SKM-1 (cell line): ENCODE measurements around the gene RDX.

ENCODE experiments used
- DNase-seq: peaks from one replicate; lab custom pipeline; 2025; ENCODE audit not compliant: unreplicated experiment; lab: John Stamatoyannopoulos, UW

The RDX gene

GRCh38 chr11:110174645-110175310 is 121.6 kb downstream of the RDX start:
- DNase-seq, result no peak

GRCh38 chr11:110173811-110174644 is 122.4 kb downstream of the RDX start:
- DNase-seq, result no peak

DNA sequence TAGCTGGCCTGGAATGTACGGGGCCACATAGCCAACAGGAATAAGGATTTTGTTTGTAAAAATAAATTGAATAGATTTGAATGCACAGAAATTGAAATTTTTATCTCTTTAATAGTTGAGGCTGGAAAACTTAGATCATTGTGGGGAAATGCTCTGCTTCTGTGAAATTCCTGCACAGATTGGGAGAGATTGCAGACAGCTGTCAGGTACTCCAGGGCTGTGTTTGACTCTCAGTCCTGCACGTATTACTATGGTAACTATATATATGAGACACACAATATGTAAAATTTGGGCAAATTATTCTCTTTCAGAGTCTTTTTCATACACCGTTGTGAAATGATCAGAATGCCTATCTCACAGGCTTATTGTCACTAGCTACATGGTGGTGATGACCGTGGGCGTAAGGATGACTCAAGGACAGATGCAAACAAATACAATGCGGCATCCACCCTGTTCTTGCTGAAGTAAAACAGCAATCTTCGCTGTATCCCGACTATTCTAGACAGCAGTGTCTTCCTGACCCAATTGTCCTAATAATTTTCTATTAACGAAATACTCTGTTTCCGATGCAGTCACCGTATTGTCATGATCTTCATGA is 123.8 kb downstream of the RDX start:
- DNase-seq, result no peak

GRCh38 chr11:110169738-110170137 is 126.7 kb downstream of the RDX start:
- DNase-seq, result no peak

GRCh38 chr11:110168033-110168803 is 128.2 kb downstream of the RDX start:
- no peak for DNase-seq

- no peak for DNase-seq
Observed at GRCh38 chr11:110165039-110165925, 131.1 kb downstream of the RDX start.

- DNase-seq, result no peak
Observed at GRCh38 chr11:110162216-110162615, 134.2 kb downstream of the RDX start.

DNA sequence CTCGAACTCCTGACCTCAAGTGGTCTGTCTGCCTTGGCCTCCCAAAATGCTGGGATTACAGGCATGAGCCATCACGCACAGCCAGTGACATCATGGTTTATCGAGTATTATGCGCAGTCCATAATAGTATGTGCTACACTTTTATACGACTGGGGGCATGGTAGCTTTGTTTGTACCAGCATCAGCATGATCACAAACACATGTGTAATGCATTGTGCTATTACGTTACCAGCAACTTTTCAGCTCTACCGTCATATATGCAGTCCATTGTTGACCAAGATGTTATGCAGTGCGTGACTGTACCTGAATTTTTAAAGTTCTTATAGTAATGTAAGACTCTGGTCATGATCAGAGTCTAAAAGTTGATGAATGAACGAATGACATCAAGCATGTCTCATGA is 135.4 kb downstream of the RDX start:
- no peak for DNase-seq

DNA sequence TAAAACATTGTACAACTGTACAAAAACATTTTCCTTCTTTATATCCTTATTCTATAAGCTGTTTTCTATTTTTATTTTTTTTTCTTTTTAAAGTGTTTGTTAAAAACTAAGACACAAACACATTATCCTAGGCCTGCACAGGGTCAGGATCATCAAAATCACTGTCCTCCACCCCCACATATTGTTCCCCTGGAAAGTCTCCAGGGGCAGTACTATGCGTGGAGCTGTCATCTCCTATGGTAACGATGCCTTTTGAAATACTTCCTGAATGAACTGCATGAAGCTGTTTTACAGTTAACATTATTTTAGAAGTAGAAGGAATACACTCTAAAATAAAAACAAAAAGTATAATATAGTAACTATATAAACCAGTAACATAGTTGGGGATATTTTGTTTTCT is 136.0 kb downstream of the RDX start:
- no peak for DNase-seq

- DNase-seq, result no peak
Observed at GRCh38 chr11:110160016-110160415, 136.4 kb downstream of the RDX start.

GRCh38 chr11:110159476-110159875 is 136.9 kb downstream of the RDX start:
- DNase-seq, result no peak

DNA sequence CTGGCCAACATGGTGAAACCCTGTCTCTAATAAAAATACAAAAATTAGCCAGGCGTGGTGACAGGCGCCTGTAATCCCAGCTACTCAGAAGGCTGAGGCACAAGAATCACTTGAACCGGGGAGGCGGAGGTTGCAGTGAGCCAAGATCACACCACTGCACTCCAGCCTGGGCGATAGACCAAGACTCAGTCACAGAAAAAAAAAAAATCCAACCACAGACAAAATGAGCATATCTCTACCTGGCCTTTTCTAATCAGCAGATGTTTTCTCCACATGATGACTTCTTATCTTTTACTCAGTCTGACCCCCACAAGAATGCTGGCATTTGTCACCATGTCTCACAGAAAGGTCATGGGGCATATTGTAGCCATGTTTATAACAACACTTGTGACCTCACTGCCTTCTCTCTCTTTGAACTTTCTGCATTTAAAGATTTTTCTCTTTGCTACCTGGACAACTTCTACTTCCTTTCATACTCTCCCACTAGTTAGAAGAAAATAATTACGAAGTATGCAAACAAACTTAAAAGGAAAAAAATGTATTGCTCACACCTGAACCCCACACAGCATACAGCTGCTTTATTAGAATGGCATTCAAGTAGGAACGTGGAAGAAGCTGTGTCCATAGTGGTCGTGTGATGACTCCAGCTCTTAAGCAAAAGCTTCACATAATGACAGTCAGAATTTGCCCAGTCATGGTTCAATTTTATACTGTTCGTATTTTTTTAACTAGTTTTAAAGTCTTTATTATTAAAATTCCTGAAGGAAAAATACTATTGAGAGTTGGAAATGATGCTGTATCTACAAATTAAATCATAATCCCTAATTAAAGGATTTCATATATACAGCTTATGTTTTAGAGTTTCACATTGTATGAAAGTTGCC is 137.9 kb downstream of the RDX start:
- no peak for DNase-seq

DNA sequence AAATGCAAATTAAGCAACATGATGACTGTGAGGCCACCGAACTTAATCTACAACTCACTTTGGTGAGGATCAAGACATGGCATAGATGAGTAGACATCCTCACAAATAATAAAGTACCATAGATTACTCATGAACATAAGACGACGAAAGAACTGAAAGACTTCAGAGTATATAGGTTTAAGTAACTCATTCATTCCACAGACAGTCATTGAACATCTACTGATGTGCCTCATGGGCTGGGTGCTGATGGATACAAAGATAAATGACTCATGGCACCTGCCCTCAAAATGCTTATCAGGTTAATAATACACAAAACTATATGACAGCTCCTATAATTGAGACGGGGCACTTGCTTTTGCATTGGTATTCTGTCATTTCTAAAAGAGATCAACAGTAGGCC is 139.9 kb downstream of the RDX start:
- no peak for DNase-seq

GRCh38 chr11:110153474-110153873 is 142.9 kb downstream of the RDX start:
- DNase-seq, result no peak

- no peak for DNase-seq
Observed at GRCh38 chr11:110152199-110152598, 144.2 kb downstream of the RDX start.

GRCh38 chr11:110148775-110149744 is 147.4 kb downstream of the RDX start:
- no peak for DNase-seq

DNA sequence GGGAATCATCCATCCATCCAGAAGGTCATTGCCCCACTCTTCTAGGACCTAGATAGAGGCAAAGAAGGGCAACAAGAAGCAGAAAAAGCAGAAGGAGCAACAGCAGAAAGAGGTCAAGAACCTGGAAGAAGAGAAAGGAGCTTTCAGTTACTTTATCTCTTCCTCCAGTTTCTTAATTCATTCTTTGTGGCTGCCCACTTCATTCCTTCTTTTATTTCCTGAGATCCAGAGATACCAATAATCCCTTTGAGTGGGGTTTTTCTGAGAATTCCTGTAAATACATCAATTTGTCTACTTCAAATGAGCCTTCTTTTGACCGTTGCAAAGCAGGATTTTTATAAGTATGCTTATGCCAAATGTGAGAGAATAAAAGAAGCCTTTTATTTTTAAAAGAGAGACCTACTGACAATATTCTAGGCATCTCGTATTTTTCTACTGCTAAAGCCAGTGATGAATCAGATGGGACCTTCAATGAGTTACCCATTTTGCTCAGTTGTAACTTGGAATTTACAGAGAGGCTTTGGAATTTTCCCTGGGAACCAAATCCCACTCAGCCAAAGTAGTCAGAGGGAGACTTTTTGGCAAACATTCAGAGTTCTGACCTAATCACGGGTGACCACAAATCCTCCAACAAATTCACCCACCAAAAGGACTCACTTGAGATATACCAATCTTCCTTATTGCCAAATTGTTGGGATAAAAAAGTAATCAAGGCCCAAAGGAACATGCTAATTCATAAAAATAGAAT is 148.3 kb downstream of the RDX start:
- DNase-seq, result no peak

GRCh38 chr11:110141812-110142211 is 154.6 kb downstream of the RDX start:
- no peak for DNase-seq
